Lung (tissue), 12 donors: ENCODE data around the gene FAM227B. TPM values are rescaled to one million over a fixed set of nuclear protein-coding genes. Genes with fewer than 3 reads are reported as not detected.
"Not testable (repeated sequence)": the region's sequence is repeated elsewhere in the genome, so short reads cannot be mapped to it uniquely, and the experiment has no call there.

Source experiments
- ATAC-seq: fragments of 200-7000 bp; cut with Tn5 transposase; one replicate; pipeline ENCODE4 v1.9.1; 2020; ENCODE audit warnings: moderate number of reproducible peaks; ENCODE audit not compliant: insufficient read depth, low FRiP score
- DNase-seq, 3 donors: peaks; one replicate each; pipeline ENCODE4 v3.0.0-alpha.2; 2013 to 2017
- H3K27ac ChIP-seq, 2 donors: one replicate each; pipeline ENCODE4 v1.5.1; 2013; ENCODE audit warnings: mild to moderate bottlenecking in 2 of 2, moderate library complexity in 2 of 2, control low read depth in 1 of 2, inconsistent platforms in 1 of 2, low read depth in 1 of 2, low read length in 1 of 2
- H3K27me3 ChIP-seq, 3 donors: one replicate each; pipeline ENCODE4 v1.5.1; 2013; ENCODE audit warnings: low read length in 2 of 3; ENCODE audit not compliant: control insufficient read depth in 3 of 3, insufficient read depth in 3 of 3
- H3K36me3 ChIP-seq, 4 donors: one replicate each; pipeline ENCODE4 v1.5.1; 2013; ENCODE audit warnings: low read length in 4 of 4, mild to moderate bottlenecking in 1 of 4, moderate library complexity in 1 of 4; ENCODE audit not compliant: control insufficient read depth in 4 of 4, insufficient read depth in 4 of 4
- H3K4me1 ChIP-seq, 5 donors: one replicate each; pipeline ENCODE4 v1.5.1; 2013; ENCODE audit warnings: low read length in 5 of 5, mild to moderate bottlenecking in 2 of 5, moderate library complexity in 1 of 5; ENCODE audit not compliant: control insufficient read depth in 5 of 5, insufficient read depth in 5 of 5
- H3K4me3 ChIP-seq: one replicate; pipeline ENCODE4 v1.5.1; 2013; ENCODE audit warnings: mild to moderate bottlenecking, control low read depth, moderate library complexity
- H3K9ac ChIP-seq, 2 donors: one replicate each; pipeline ENCODE4 v1.5.1; 2013; ENCODE audit warnings: low read length in 2 of 2, control low read depth in 1 of 2; ENCODE audit not compliant: insufficient read depth in 1 of 2
- H3K9me3 ChIP-seq, 4 donors: one replicate each; pipeline ENCODE4 v1.5.1; 2013; ENCODE audit warnings: low read length in 3 of 4, mild to moderate bottlenecking in 1 of 4, moderate library complexity in 1 of 4; ENCODE audit not compliant: control insufficient read depth in 4 of 4, insufficient read depth in 3 of 4
- CTCF ChIP-seq: IDR thresholded peaks from 2 replicates; pipeline ENCODE4 v1.5.1; 2012; ENCODE audit warnings: mild to moderate bottlenecking; ENCODE audit errors: control extremely low read depth, extremely low read depth
- WGBS, 2 donors: extraction: QIAGEN DNeasy Blood & Tissue Kit; methylation state at CpG; one replicate each; pipeline ENCODE4 v1.1.7; 2013; 5-methylcytosine and 5-hydroxymethylcytosine counted together
- polyA plus RNA-seq, 2 donors: library from polyadenylated mRNA; stranded (reverse); fragments of 200-250 nt; gene quantifications; one replicate each; pipeline ENCODE4 v1.2.1, GENCODE V29; 2013
- total RNA-seq, 2 donors: library from RNA; depleted of rRNA in 1 of 2; stranded (reverse); fragments of >200 nt in 1 of 2; gene quantifications; one replicate each; pipeline ENCODE4 v1.2.1, GENCODE V29; 2014 to 2021
- donor health status: control.
- donor health status: control.
- donor health status: Bipolar disorder and iron deficiency.
- donor health status: healthy.
- donor health status: DM: yes; HTN: yes; CAD: no.

FAM227B gene
- total and polyA plus RNA-seq, 4 donors = 2.2 to 14.5 (median 4.7) TPM

- Histone ChIP-seq H3K27ac (no peak overlapping the region), H3K4me1 (peaks cover 0 to 8% (median 0%) of the 10 kb centered on the region in 5 donors), H3K4me3 (no peak overlapping the region), H3K27me3 (no peaks in the 10 kb centered on the region), H3K9me3 (peaks cover 0 to 3% (median 0%) of the 10 kb centered on the region in 4 donors), H3K9ac (no peak overlapping the region), H3K36me3 (no peaks in the 10 kb centered on the region)
- DNase-seq (peak in 2 of 3 donors; percentile 34 to 39), ATAC-seq (no peak)
- no peak for TF ChIP-seq CTCF
These were observed 210.0 kb downstream of the FAM227B start for GRCh38 chr15:49410641-49411040.

GRCh38 chr15:49406352-49407118 is 214.1 kb downstream of the FAM227B start:
- WGBS, 2 donors = 94 to 96% methylated on average over 17 of the region's 17 CpGs
- no peak for TF ChIP-seq CTCF
- Histone ChIP-seq H3K9me3 (peaks cover 0 to 4% (median 1%) of the 10 kb centered on the region in 4 donors), H3K9ac (no peak overlapping the region), H3K36me3 (no peaks in the 10 kb centered on the region), H3K4me3 (no peak overlapping the region), H3K27ac (no peak overlapping the region), H3K4me1 (peaks cover 0 to 8% (median 0%) of the 10 kb centered on the region in 5 donors), H3K27me3 (no peaks in the 10 kb centered on the region)
- DNase-seq (no peak), ATAC-seq (no peak)

GRCh38 chr15:49402515-49403296 is 217.9 kb downstream of the FAM227B start:
- not testable (repeated sequence) for H3K27me3 ChIP-seq, H3K9ac ChIP-seq, ATAC-seq, DNase-seq, H3K27ac ChIP-seq, H3K9me3 ChIP-seq, H3K4me1 ChIP-seq, H3K36me3 ChIP-seq, H3K4me3 ChIP-seq
- 88 to 91% methylated on average over 5 of the region's 5 CpGs for WGBS, 2 donors

- Histone ChIP-seq H3K9me3 (no peaks in the 10 kb centered on the region), H3K27me3 (no peaks in the 10 kb centered on the region), H3K27ac (no peak overlapping the region), H3K4me3 (no peak overlapping the region), H3K4me1 (no peaks in the 10 kb centered on the region), H3K36me3 (no peaks in the 10 kb centered on the region), H3K9ac (no peak overlapping the region)
- ATAC-seq = no peak
- DNase-seq = no peak
- TF ChIP-seq CTCF = no peak
- WGBS, 2 donors = 74 to 77% methylated on average over 2 of the region's 2 CpGs
These were observed 233.1 kb downstream of the FAM227B start for GRCh38 chr15:49387471-49387870.
